ENCODE results near the gene MYL7. TPM values are rescaled to one million over a fixed set of nuclear protein-coding genes. Genes with fewer than 3 reads are reported as not detected.

Gene MYL7
- total RNA-seq, 1 experiment from 2014 or later, result 5.7 TPM

- no peaks in the 10 kb centered on the region for H3K9me3 Mint-ChIP-seq
- no peaks in the 10 kb centered on the region for H3K23me2 ChIP-seq (ENCODE audit: insufficient read length, low read depth, low read length, poor library complexity, severe bottlenecking)
- H3K56ac ChIP-seq (ENCODE audit: insufficient read length, low read depth, low read length), result no peak overlapping the region
- TF ChIP-seq, protein P1, sequence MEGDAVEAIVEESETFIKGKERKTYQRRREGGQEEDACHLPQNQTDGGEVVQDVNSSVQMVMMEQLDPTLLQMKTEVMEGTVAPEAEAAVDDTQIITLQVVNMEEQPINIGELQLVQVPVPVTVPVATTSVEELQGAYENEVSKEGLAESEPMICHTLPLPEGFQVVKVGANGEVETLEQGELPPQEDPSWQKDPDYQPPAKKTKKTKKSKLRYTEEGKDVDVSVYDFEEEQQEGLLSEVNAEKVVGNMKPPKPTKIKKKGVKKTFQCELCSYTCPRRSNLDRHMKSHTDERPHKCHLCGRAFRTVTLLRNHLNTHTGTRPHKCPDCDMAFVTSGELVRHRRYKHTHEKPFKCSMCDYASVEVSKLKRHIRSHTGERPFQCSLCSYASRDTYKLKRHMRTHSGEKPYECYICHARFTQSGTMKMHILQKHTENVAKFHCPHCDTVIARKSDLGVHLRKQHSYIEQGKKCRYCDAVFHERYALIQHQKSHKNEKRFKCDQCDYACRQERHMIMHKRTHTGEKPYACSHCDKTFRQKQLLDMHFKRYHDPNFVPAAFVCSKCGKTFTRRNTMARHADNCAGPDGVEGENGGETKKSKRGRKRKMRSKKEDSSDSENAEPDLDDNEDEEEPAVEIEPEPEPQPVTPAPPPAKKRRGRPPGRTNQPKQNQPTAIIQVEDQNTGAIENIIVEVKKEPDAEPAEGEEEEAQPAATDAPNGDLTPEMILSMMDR (conservative IDR thresholded peaks at IDR 0.05), result no peak
- H3K4me2 ChIP-seq (ENCODE audit: insufficient read depth, insufficient read length, low read length), result no peak overlapping the region
- no peaks in the 10 kb centered on the region for H3K4me1 ChIP-seq (ENCODE audit: insufficient read depth, low read length)
- no peak overlapping the region for H3K27ac ChIP-seq (ENCODE audit: insufficient read length, low read depth, low read length)
- H3K27me3 Mint-ChIP-seq (ENCODE audit: low read depth), result peaks cover 3% of the 10 kb centered on the region
- H3K27ac Mint-ChIP-seq, result no peak overlapping the region
- no peak for DNase-seq
- WGBS (ENCODE audit: extremely low coverage, insufficient read length, low lambda C conversion rate), result no CpG with 5 or more reads among the region's 27 CpGs
- H4K8ac ChIP-seq (replicated peaks; ENCODE audit: insufficient read length, low read depth, low read length), result no peak overlapping the region
- H3T11ph ChIP-seq (ENCODE audit: low read length), result no peak overlapping the region
- H2BK20ac ChIP-seq (ENCODE audit: low read depth, low read length, poor library complexity, severe bottlenecking), result no peak overlapping the region
- no peak overlapping the region for H3K23ac ChIP-seq (ENCODE audit: insufficient read length, low read depth, low read length)
- H2BK15ac ChIP-seq (ENCODE audit: low read depth, low read length), result no peak overlapping the region
- peaks cover 0 to 4% of the 10 kb centered on the region in 2 experiments; a peak in 2 of 4 replicates for H3K4me1 Mint-ChIP-seq
- no peak overlapping the region for H2AFZ ChIP-seq (ENCODE audit: low read length)
- H4K91ac ChIP-seq (ENCODE audit: insufficient read length, low read depth, low read length), result no peak overlapping the region
- no peak overlapping the region for H4K5ac ChIP-seq (ENCODE audit: insufficient read length, low read depth, low read length)
- H4K20me1 ChIP-seq (ENCODE audit: control insufficient read depth, insufficient read depth, insufficient read length), result no peaks in the 10 kb centered on the region
- H3K79me2 ChIP-seq (ENCODE audit: insufficient read depth, low read length), result no peaks in the 10 kb centered on the region
- H2BK120ac ChIP-seq (ENCODE audit: low read depth, low read length, poor library complexity, severe bottlenecking), result no peak overlapping the region
- no peak overlapping the region for H3K4ac ChIP-seq (ENCODE audit: low read depth, low read length)
- H2BK5ac ChIP-seq (ENCODE audit: insufficient read length, low read length), result no peak overlapping the region
- H3K18ac ChIP-seq (ENCODE audit: insufficient read length, low read depth, low read length), result no peak overlapping the region
- no peak overlapping the region for H3K4me3 Mint-ChIP-seq
- no peak overlapping the region for H2BK12ac ChIP-seq (ENCODE audit: insufficient read length, low read depth, low read length)
- no peak overlapping the region for H2AK5ac ChIP-seq (ENCODE audit: insufficient read length, low read length)
- H3K79me1 ChIP-seq (ENCODE audit: insufficient read depth, low read depth, low read length, poor library complexity, severe bottlenecking), result no peaks in the 10 kb centered on the region
- no peak overlapping the region for H3K9ac ChIP-seq (ENCODE audit: extremely low read depth, insufficient read length, low read length)
- peaks cover 12 to 45% (median 44%) of the 10 kb centered on the region in 3 experiments for H3K36me3 Mint-ChIP-seq (ENCODE audit: insufficient read depth in 1 of 3, low read depth in 3 of 3)
- no peaks in the 10 kb centered on the region for H3K9me3 ChIP-seq (ENCODE audit: control insufficient read depth, low read depth, low read length)
- no peak overlapping the region for H3K14ac ChIP-seq (ENCODE audit: insufficient read depth, low read length)
- H3K27me3 ChIP-seq (ENCODE audit: insufficient read depth, low read length), result no peaks in the 10 kb centered on the region
Observed at GRCh38 chr7:44110719-44111635, 30.2 kb downstream of the MYL7 start.

Measured in H9 (cell line).